DMS53 (cell line): ENCODE results near the gene SELENOS.
A peak's percentile ranks its signal among the peaks of the same experiment; 100 is the strongest.

Source experiments
- DNase-seq: peaks from one replicate; lab custom pipeline; 2025; lab: John Stamatoyannopoulos, UW

SELENOS gene

GRCh38 chr15:101277038-101277822 lies at the start of gene SELENOS:
Gene SELENOS, minus strand, starts transcription at chr15:101277485. Its CDS starts 68 bp downstream, at chr15:101277417.
- peak; percentile 94 for DNase-seq

- no peak for DNase-seq
These were observed 49.3 kb upstream of the SELENOS start for GRCh38 chr15:101326462-101327146.

- DNase-seq: no peak
These were observed 48.7 kb upstream of the SELENOS start for GRCh38 chr15:101326026-101326315.

- DNase-seq: no peak
These were observed 48.2 kb upstream of the SELENOS start for GRCh38 chr15:101325263-101326025.

- DNase-seq: no peak
These were observed 47.4 kb upstream of the SELENOS start for GRCh38 chr15:101324524-101325177.

- DNase-seq: no peak
These were observed 46.7 kb upstream of the SELENOS start for GRCh38 chr15:101323793-101324523.

- no peak for DNase-seq
These were observed 45.7 kb upstream of the SELENOS start for GRCh38 chr15:101322854-101323477.

GRCh38 chr15:101322016-101322695 lies 44.9 kb upstream of the SELENOS start:
- DNase-seq: no peak

- DNase-seq: no peak
These were observed 43.3 kb upstream of the SELENOS start for GRCh38 chr15:101320501-101321052.

- no peak for DNase-seq
These were observed 41.6 kb upstream of the SELENOS start for GRCh38 chr15:101318839-101319238.

- no peak for DNase-seq
These were observed 41.0 kb upstream of the SELENOS start for GRCh38 chr15:101318147-101318819.

GRCh38 chr15:101317336-101317872 lies 40.1 kb upstream of the SELENOS start:
- no peak for DNase-seq

- DNase-seq: no peak
These were observed 39.2 kb upstream of the SELENOS start for GRCh38 chr15:101316529-101316928.

- no peak for DNase-seq
These were observed 38.5 kb upstream of the SELENOS start for GRCh38 chr15:101315736-101316135.

GRCh38 chr15:101314336-101315125 lies 37.2 kb upstream of the SELENOS start:
- DNase-seq: no peak

GRCh38 chr15:101313041-101313761 lies 35.9 kb upstream of the SELENOS start:
- no peak for DNase-seq

GRCh38 chr15:101310508-101310907 lies 33.2 kb upstream of the SELENOS start:
- no peak for DNase-seq

GRCh38 chr15:101310161-101310480 lies 32.8 kb upstream of the SELENOS start:
- DNase-seq: no peak
